GM19240 (cell line): ENCODE measurements around the gene TTC39C.
"Not testable (repeated sequence)": the region's sequence is repeated elsewhere in the genome, so short reads cannot be mapped to it uniquely, and the experiment has no call there.

Experiments used
- DNase-seq: peaks from one replicate; pipeline ENCODE4 v3.0.0; 2011; ENCODE audit warnings: low spot score; ENCODE audit not compliant: insufficient read length

Gene TTC39C

GRCh38 chr18:24016643-24017042 is 2.1 kb downstream of the TTC39C start:
- DNase-seq = no peak

- no peak for DNase-seq
Measured at GRCh38 chr18:24018299-24018886, 3.8 kb downstream of the TTC39C start.

- peak; percentile 53 for DNase-seq
Measured at GRCh38 chr18:24019641-24020331, 5.2 kb downstream of the TTC39C start.

- DNase-seq = no peak
Measured at GRCh38 chr18:24021505-24021904, 7.0 kb downstream of the TTC39C start.

GRCh38 chr18:24022161-24022560 is 7.6 kb downstream of the TTC39C start:
- no peak for DNase-seq

- DNase-seq = no peak
Measured at GRCh38 chr18:24023185-24023814, 8.7 kb downstream of the TTC39C start.

- no peak for DNase-seq
Measured at GRCh38 chr18:24024425-24024824, 9.9 kb downstream of the TTC39C start.

GRCh38 chr18:24026457-24026856 is 11.9 kb downstream of the TTC39C start:
- DNase-seq = no peak

- DNase-seq = no peak
Measured at GRCh38 chr18:24027156-24027827, 12.7 kb downstream of the TTC39C start.

- DNase-seq = not testable (repeated sequence)
Measured at GRCh38 chr18:24028946-24029345, 14.4 kb downstream of the TTC39C start.

GRCh38 chr18:24031318-24031717 is 16.8 kb downstream of the TTC39C start:
- DNase-seq = no peak

- DNase-seq = no peak
Measured at GRCh38 chr18:24031916-24032315, 17.4 kb downstream of the TTC39C start.

- DNase-seq = no peak
Measured at GRCh38 chr18:24033641-24034412, 19.3 kb downstream of the TTC39C start.

- DNase-seq = no peak
Measured at GRCh38 chr18:24035316-24035715, 20.8 kb downstream of the TTC39C start.

- no peak for DNase-seq
Measured at GRCh38 chr18:24039671-24040070, 25.1 kb downstream of the TTC39C start.

- DNase-seq = no peak
Measured at GRCh38 chr18:24041691-24042090, 27.1 kb downstream of the TTC39C start.

GRCh38 chr18:24043403-24043802 is 28.8 kb downstream of the TTC39C start:
- DNase-seq = no peak

- DNase-seq = no peak
Measured at GRCh38 chr18:24048261-24048660, 33.7 kb downstream of the TTC39C start.

- DNase-seq = no peak
Measured at GRCh38 chr18:24049142-24049541, 34.6 kb downstream of the TTC39C start.

- DNase-seq = no peak
Measured at GRCh38 chr18:24051031-24051947, 36.7 kb downstream of the TTC39C start.
